NCI-H2107 treated with DMSO at 0.1 percent for 48 hours (cell line): ENCODE data around the gene CNOT10.
"Not testable (repeated sequence)": the region's sequence is repeated elsewhere in the genome, so short reads cannot be mapped to it uniquely, and the experiment has no call there.

ENCODE experiments used
- DNase-seq: peaks from one replicate; lab custom pipeline; 2025; ENCODE audit not compliant: unreplicated experiment; lab: John Stamatoyannopoulos, UW

Gene CNOT10

DNA sequence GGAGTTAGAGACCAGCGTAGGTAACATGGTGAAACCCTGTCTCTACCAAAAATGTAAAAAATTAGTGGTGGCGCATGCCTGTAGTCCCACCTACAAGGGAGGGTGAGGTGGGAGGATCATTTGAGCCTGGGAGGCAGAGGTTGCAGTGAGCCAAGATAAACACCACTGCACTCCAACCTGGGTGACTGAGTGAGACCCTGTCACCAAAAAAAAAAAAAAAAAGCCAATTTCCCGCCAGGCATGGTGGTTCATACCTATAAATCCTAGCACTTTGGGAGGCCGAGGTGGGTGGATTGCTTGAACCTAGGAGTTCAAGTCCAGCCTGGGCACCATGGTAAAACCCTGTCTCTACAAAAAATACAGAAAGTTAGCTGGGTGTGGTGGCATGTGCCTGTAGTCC, 6.9 kb downstream of the CNOT10 start:
- no peak for DNase-seq

DNA sequence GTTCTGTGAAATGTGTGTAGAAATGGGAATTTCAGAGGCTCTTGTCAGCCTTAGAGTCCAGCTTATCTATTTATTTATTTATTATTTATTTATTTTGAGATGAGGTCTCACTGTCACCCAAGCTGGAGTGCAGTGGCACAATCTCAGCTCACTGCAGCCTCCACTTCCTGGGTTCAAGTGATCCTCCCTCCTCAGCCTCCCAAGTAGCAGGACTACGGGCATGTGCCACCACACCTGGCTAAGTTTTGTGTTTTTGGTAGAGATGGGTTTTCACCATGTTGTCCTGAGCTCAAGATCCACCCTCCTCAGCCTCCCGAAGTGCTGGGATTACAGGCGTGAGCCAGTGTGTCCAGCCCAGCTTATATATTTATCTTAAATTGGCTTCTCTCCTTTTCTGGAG, 11.5 kb downstream of the CNOT10 start:
- DNase-seq = no peak

DNA sequence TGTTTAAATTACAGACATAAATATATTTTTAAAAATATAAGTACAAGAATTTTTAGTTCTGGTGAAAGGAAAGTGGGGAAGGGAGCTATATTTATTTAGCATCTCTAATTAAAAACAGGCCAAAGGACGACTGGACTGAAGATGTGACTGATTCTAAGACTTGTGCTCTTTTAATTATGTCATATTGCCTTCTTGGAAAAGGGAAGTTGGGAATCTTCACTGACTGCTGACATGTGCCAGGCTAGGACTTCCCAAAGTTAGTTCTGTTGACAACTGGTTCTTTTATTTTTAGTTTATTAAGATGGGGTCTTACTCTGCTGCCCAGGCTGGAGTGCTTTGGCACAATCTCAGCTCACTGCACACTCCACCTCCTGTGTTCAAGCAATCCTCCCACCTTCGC, 13.5 kb downstream of the CNOT10 start:
- no peak for DNase-seq

DNA sequence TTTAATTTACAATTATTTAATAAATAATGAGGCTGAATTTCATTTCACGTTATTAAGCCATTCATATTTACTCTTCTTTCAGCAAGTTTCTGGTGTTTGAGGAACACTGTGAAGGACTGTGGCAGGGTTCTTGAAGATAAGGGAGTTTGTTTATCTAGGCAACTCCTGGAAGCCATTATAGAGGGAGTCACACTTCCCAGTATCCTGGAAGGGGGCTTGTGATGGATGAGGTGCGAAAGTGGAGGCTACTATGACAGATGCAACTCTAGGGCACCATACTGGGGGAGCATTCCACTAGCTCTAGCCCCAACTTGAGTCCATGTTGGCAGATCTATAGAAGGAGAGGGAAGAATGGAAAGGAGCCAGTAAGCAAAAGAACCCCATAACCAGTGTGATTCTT, 14.4 kb downstream of the CNOT10 start:
- no peak for DNase-seq

DNA sequence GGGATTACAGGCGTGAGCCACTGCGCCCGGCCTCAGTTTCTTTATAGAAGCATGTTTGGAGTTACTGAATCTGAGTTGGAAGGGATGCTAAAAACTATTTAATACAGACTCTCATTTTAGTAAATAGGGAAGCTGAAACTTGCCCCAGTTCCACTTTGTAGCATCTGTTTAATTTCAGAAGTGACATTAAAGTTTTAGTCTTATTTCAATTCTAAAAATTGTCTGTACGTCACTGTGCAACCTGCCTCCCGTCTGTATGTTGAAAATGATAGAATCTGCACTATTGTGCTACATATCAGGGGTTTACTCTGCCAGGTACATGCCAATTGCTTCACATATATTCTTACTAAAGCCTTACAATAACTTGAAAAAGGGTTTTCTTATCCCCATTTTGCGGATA, 15.3 kb downstream of the CNOT10 start:
- DNase-seq = no peak

DNA sequence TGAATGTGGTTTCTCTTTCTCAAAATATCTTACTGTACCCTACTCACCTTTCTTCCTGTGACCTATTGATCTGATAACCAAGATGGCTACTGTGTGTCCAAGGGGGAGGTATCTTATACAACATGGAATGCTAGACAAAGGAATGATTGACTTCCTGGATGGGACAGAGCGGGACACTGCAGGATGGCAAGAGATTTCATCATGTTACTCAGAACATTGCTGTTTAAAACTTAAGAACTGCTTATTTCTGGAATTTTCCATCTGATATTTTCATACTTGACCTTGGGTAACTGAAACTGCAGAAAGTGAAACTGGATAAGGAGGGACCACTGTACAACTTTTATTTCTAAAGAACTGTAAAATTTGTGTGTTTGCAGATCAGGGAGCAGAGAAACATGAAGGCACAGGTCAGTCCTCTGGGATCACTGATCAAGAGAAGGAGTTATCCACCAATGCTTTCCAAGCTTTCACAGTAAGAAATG, 18.5 kb downstream of the CNOT10 start:
- no peak for DNase-seq

DNA sequence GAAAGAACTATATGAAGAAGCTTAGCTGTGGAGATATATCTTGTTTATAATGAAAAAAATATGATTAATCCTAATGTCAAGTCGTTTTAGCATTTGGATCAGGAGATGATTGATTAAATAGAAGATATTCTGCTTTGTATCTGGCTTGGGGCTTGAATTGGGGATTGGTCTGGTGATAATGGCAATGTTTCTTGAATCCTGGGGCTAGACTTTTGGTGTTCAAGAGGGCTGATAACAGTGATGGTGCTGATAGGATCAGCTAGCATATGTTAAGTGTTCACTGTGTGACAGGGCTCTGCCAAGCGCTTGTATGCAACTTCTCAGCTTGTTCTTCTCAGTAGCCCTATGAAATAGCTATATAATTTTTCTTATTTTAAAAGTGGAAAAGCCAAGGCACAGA, 20.2 kb downstream of the CNOT10 start:
- DNase-seq = no peak

DNA sequence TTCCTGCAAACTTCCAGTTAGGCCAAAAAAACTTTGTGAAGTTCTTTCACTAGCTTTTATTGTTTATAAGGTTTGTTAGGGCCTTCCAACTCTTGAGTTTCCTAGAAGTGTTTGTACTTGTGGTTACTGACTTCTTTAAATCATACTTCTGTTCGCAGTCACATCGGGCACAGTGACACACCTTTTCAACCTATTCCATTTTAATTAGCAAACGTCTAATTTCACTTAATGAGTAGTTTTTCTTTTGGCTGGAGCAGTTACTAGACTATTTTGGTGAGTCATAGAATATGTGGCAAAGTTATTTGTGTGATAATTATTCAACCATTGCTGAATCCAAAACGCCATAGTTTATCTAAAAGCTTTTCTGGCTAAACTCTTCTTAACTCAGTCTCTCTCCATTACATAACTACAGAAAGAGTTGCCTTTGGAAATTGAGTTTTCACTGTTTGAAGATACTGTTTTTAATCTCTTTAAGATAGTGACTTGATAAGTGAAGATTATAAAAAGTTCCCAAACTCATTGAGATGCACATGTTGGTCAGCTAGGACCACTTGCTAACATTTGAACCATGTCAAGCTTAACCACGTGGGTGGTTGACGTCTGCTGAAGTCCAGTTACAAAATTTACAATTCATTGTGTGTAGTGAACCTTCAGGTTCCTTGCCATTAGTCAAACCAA, 21.5 kb downstream of the CNOT10 start:
- no peak for DNase-seq

DNA sequence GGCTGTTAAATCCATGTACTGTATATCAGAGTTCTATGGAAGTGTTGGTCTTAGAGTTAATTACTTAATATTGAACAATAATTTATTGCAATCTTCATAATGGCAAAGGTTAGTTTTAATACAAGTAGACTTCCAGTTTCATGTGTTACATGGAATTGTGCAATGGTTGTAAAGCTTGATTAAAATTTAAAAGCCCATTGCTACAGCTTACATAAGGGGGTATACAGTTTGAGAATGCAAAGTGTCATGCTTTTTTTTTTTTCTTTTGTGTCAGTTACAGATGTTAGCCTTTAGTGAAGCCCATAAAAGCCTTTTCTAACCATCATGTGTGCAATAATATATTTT, 22.0 kb downstream of the CNOT10 start:
- no peak for DNase-seq

DNA sequence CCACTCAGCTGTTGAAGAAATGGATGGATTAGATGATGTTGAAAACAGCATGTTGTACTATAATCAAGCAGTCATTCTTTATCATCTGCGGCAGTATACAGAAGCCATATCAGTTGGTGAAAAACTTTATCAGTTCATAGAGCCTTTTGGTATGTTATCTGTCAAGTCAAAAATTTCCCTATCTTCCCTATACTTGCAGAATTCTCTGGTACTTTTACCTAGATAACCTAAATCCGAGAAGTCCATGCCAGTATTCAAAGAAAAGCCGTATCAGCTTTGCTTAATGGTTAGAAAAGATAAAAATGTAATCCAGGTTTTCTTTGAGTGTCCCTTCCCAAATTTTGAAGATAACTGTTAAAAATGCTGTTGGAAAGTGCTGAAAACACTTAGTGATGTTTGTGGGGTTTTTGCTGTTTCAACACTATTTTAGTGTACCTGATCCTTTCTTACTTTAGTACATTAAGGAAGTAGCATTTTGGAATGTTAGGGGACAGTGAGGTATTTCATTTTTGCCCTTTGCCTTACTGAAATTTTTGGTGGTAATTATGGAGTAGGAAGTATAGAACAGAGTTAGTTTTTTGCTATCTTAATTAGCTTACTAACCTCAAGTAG, 23.8 kb downstream of the CNOT10 start:
- DNase-seq = no peak

DNA sequence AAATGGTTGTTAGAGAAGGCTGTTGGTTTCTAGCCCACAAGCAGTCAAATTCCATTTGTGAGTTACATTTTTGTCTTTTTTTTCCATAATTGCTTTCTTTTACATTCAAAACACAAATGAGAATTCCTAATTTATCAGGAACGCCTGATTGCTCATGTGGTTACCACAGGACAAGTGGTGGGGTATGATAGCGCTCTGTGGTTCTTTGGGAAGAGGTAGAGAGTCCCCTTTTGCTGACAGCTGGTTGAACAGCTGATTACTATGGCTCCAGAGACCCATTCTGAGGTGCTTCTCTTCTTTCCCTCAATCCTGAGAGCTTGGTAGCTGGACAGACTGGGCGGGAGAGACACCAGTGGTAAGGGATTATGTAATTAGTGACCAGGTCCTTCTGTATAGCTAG, 24.4 kb downstream of the CNOT10 start:
- no peak for DNase-seq

DNA sequence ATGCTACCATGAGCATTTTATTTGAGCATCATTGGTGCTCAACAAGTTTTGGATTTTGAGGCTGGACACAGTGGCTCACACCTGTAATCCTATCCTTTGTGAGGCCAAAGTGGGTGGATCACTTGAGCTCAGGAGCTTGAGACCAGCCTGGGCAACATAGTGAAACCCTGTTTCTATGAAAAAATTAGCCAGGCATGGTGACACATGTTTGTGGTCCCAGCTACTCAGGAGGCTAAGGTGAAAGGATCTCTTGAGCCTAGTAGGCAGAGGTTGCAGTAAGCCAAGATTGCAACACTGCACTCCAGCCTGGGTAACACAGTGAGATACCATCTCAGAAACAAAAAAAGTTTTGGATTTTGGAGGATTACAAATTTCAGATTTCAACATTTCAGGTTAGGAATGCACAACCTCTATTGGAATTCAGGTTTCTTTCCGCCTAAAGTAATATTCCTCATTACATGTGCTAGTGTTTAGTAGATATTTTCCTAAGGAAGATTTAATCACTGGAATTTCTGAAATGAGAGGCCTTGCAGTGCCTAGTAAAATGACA, 27.6 kb downstream of the CNOT10 start:
- DNase-seq = no peak

DNA sequence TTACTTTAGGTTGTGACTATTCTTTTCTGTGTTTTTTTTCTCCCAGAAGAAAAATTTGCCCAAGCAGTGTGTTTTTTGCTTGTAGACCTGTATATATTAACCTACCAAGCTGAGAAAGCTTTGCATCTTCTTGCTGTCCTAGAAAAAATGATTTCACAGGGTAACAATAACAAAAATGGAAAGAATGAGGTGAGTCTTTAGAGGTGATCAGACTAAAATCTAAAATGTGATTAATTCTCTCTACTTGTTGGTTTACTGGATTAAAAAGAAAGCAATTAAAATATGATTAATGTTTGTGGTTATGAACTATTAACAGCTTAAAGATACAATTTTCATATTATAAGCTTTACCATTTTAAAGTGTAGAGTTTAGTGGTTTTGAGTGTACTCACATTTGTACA, 28.2 kb downstream of the CNOT10 start:
- no peak for DNase-seq

DNA sequence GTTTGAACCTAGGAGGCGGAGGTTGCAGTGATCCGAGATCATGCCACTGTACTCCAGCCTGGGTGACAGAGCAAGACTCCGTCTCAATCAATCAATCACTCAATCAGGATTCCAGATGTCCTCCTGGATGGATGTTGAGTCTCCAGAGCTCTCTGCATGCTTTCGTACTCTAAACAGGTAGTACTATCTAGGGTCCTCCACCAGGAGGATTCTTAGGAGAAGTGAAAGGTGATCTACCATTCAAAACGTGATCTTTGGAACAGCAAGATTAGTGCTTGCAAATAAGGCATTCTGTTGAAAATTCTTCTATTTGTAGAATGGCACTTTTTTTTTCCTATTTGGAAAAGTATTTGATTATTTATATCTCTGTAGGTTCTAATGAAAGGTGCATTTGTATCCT, 34.3 kb downstream of the CNOT10 start:
- DNase-seq = no peak

DNA sequence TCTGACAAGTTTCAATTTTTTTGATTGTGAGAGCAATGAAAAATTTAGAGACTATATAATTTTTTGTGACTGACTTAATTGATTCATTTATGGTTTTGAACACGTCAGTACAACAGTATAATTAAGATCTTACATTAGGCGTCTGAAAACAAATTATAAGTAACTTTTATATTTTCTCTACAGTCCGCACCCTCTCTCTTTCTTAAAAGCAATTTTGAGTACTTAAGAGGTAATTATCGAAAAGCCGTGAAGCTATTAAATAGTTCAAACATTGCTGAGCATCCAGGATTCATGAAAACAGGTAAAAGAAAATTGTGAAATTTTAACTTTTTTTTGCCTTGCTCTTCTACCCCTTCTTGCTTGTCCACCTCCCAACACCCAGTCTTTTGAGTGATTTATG, 34.9 kb downstream of the CNOT10 start:
- DNase-seq = no peak

DNA sequence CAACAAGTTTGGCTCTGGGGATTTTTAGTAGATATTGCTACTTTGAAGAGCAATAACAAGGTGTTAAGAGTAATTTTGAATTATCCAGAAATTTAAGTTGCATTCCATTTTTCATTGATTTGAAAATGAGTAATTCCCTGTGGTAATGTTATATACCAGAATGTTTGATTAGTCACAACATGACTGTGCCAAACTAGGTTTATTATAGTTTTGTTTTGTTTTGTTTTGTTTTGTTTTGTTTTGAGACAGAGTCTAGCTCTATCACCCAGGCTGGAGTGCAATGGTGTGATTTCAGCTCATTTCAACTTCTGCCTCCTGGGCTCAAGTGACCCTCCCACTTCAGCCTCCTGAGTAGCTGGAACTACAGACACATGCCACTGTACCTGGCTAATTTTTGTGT, 40.7 kb downstream of the CNOT10 start:
- DNase-seq = no peak

DNA sequence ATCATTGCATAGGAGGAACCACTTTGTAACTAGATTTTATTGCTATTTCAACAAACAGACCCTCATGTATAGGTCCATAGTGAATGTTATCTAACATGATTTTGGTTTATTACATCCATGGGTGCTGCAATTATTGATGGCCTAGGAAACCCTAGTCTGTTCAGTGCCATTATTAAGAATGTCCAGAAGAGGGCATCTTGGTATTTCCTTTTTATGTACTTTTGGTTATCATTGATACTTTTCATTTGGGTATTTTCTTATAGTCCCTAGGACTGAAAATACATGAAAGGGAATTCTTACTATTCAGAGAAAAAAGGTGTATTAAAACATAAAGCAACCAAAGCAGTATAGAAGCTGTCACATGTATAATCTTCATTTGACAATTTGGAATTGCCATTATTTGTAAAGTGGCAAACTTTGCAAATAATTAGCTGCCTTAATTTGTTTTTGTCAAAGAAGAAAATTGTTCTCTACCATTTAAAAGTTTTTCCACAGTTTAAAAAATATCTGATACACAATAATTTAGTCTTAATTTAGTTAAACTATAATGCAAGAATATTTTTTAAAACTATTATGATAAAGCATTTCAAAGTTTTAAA, 48.7 kb downstream of the CNOT10 start:
- no peak for DNase-seq

DNA sequence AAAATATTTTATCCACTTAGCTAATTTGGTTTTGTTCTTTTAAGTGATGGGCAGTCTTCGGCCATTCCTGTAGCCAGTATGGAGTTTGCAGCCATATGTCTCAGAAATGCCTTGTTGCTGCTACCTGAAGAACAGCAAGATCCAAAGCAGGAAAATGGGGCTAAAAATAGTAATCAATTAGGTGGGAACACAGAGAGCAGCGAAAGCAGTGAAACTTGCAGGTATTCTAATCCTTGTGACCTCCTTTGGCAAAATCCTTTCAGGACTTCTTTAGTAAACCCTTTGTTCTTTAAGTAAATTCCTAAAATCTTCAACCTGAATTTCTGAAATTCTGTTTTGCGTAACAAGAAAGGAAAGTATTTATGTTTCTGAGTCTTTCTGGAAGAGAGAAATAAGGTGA, 49.8 kb downstream of the CNOT10 start:
- DNase-seq = no peak

DNA sequence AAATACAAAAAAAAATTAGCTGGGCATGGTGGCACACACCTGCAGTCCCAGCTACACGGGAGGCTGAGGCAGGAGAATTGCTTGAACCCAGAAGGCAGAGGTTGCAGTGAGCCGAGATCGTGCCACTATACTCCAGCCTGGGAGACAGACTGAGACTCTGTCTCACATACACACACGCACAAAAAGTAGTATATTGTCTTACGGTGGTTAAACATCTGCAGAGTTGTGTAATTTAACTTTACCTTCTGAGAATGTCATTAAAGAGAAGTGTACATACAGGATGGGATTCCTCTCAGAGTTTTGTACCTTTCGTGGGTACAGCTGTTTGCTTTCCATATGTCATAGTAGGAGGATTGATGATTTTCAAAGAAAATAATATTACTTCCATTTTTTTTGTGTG, 58.5 kb downstream of the CNOT10 start:
- not testable (repeated sequence) for DNase-seq

DNA sequence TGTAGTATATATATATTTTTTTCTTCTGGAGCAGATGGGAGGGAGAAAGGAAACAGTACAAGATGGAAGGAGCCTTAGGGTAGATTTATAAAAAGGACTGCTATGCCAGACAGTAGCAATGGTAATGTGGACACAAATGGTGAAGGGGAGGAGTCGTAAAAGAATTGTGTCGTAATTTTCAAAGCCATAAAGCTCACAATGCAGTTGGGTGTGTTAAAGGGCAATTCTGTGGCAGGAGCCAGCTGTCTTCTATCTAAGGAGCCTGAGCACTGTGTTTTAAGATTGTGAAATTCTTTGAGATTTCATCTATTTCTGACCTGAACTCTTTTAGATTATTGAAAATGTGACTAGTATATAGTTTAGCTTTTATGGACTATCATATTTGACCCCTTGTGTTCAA, 58.9 kb downstream of the CNOT10 start:
- DNase-seq = no peak

DNA sequence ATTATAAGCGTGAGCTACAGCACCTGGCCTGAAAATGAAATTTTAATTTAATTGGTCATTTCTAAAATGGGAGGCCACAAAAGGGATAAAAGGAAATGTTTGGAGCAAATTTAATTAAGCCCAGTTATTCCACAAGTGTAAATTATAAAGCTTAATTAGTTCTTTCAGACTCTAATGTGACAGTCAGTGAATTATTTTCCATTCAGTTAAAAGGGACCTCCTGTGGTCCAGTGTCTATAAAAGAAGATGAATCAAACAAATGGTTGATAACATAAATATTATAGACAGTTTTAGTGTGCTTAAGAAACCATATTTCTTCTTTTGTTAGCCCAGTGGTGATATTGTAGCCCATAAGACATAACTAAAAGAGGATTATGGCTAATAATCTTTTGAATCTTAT, 66.4 kb downstream of the CNOT10 start:
- DNase-seq = no peak

DNA sequence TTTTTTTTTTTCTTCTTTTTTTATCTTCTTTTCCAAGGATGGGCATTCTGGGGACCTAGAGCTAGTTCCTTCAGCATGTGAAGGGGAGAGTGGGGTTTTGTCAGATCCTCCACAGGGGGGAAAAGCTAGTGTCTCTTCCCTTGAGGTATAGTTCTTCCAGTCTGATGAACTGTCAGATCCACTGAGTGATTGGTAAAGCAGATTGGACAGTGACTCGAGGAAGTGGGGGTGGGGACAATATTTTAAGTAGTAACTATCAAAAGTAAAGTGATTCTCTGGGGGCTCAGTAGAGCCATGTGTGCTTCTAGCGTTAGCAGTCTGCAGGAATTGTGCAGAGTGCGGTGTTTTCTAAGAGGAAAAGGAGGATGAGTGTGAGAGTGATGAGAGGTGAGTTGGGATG, 70.8 kb downstream of the CNOT10 start:
- DNase-seq = no peak
